CD4-positive, CD25-positive, alpha-beta regulatory T cell (primary cell): Measurements from ENCODE around the gene SRD5A1. TPM values are rescaled to one million over a fixed set of nuclear protein-coding genes. Genes with fewer than 3 reads are reported as not detected.

Source experiments
- ATAC-seq, 2 donors: fragments of 150-1000 bp; cut with Tn5 transposase; one replicate each; pipeline ENCODE4 v1.10.0; 2021; ENCODE audit warnings: low read depth in 2 of 2, moderate number of reproducible peaks in 2 of 2, moderate library complexity in 1 of 2
- DNase-seq, 3 donors: peaks; one replicate each; pipeline versions ENCODE4 v3.0.0 to v3.0.0-alpha.2; 2012 to 2022; ENCODE audit warnings: mixed read lengths in 1 of 3
- H3K27ac ChIP-seq: one replicate; pipeline ENCODE4 v1.7.0; 2013; ENCODE audit warnings: mild to moderate bottlenecking, low read length; ENCODE audit not compliant: insufficient read depth, poor library complexity, severe bottlenecking
- H3K27me3 ChIP-seq: one replicate; pipeline ENCODE4 v1.7.0; 2013; ENCODE audit warnings: low read length; ENCODE audit not compliant: control insufficient read depth, insufficient read depth
- H3K36me3 ChIP-seq: one replicate; pipeline ENCODE4 v1.7.0; 2013; ENCODE audit warnings: mild to moderate bottlenecking, low read length, moderate library complexity; ENCODE audit not compliant: control insufficient read depth, insufficient read depth
- H3K4me1 ChIP-seq: 2 replicates; pipeline ENCODE4 v1.7.0; 2013; ENCODE audit warnings: mild to moderate bottlenecking, low read length; ENCODE audit not compliant: insufficient read depth, control insufficient read depth, poor library complexity, severe bottlenecking
- H3K4me3 ChIP-seq: one replicate; pipeline ENCODE4 v1.7.0; 2013; ENCODE audit warnings: low read depth, mild to moderate bottlenecking, low read length, moderate library complexity
- H3K9me3 ChIP-seq, 2 experiments: 1 replicate in 1 of 2; 2 replicates in 1 of 2; pipeline ENCODE4 v1.7.0; 2013; ENCODE audit warnings: low read length in 2 of 2, mild to moderate bottlenecking in 1 of 2, moderate library complexity in 1 of 2; ENCODE audit not compliant: control insufficient read depth in 2 of 2
- H3K27ac Mint-ChIP-seq, 3 donors: one replicate each; pipeline ENCODE4 v1.8.0; 2020 to 2022; ENCODE audit warnings: mild to moderate bottlenecking in 3 of 3, mixed read lengths in 3 of 3, moderate library complexity in 2 of 3
- H3K27me3 Mint-ChIP-seq: one replicate; pipeline ENCODE4 v1.8.0; 2022; ENCODE audit warnings: mild to moderate bottlenecking, mixed read lengths
- H3K36me3 Mint-ChIP-seq: one replicate; pipeline ENCODE4 v1.8.0; 2020; ENCODE audit warnings: mixed read lengths
- H3K4me1 Mint-ChIP-seq, 4 donors: one replicate each; pipeline ENCODE4 v1.8.0; 2020 to 2022; ENCODE audit warnings: mixed read lengths in 4 of 4, mild to moderate bottlenecking in 1 of 4
- H3K4me3 Mint-ChIP-seq, 4 donors: one replicate each; pipeline ENCODE4 v1.8.0; 2020 to 2022; ENCODE audit warnings: mild to moderate bottlenecking in 4 of 4, mixed read lengths in 4 of 4, moderate library complexity in 3 of 4
- H3K9me3 Mint-ChIP-seq, 7 donors: one replicate each; pipeline ENCODE4 v1.8.0; 2020 to 2022; ENCODE audit warnings: mixed read lengths in 7 of 7, mild to moderate bottlenecking in 3 of 7, moderate library complexity in 2 of 7
- polyA plus RNA-seq, 4 donors: library from polyadenylated mRNA; unstranded; fragments of 300-500 nt; fragmentation: Illumina TruSeq; gene quantifications; one replicate each; pipeline ENCODE4 v1.2.3, GENCODE V29; 2021
- total RNA-seq: library from RNA; stranded (reverse); gene quantifications from one replicate; pipeline ENCODE4 v1.2.3, GENCODE V29; 2022

Gene SRD5A1
- total and polyA plus RNA-seq, 5 donors from 2014 or later: 5.3 to 9.5 (median 6.3) TPM

GRCh38 chr5:6715271-6715670 is 82.0 kb downstream of the SRD5A1 start:
- Histone ChIP-seq H3K27me3 (no peaks in the 10 kb centered on the region), H3K9me3 (no peaks in the 10 kb centered on the region), H3K36me3 (peaks cover 8% of the 10 kb centered on the region), H3K4me3 (peak overlapping the region; percentile 98), H3K27ac (peak overlapping the region; percentile 70), H3K4me1 (peaks cover 61% of the 10 kb centered on the region)
- Mint-ChIP-seq H3K27me3 (peaks cover 6% of the 10 kb centered on the region), H3K4me3 (peak overlapping the region; percentile 89 to 96 (median 93)), H3K27ac (peak overlapping the region; percentile 89 to 95 (median 90)), H3K4me1 (peaks cover 12 to 60% (median 45%) of the 10 kb centered on the region in 4 donors), H3K36me3 (peaks cover 12% of the 10 kb centered on the region), H3K9me3 (peaks cover 0 to 5% (median 0%) of the 10 kb centered on the region in 7 donors)
- DNase-seq (no peak), ATAC-seq (no peak)

DNA sequence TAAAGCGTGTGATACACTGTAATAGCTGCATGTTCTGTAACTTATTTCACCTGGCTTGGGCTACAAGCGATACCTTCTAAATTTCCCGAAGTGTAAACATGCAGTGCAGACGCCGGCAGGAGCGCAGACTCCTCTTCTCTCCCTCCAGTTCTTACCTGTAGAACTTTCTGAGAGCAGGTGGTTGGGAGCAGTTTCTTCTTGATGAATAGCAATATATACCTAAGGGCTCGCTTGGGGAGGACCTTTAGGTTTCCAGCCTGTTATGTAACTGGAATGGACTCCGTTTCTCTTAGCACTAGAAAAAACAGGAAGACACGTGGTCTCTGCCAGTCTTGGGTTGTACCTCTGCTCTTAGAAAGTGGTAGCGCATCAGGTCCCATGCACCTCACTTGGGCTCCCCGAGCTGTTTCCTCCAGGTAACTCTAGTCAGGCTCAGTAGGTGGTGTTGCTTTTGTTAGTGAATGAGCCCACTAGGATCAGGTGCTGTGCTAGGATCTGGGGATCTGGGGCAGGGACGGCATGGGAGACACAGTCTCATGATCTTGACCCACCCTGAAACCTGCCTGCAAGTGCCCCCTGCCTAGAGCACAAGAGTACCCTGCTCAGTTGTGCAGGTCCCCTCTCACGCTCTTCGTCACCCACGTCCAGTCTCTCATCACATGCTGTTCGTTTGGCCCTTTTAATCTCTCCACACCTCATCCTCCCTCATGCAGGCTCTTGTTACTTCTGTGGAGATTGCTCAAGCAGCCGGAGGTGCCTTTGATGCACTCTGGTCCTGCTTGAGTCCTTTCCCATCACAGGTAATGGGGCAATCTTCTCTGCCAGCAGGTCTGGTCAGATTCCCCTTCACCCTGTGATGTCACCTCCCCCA is 82.8 kb downstream of the SRD5A1 start:
- Histone ChIP-seq H3K9me3 (no peaks in the 10 kb centered on the region), H3K27ac (peak overlapping the region; percentile 70), H3K36me3 (peaks cover 8% of the 10 kb centered on the region), H3K4me1 (peaks cover 69% of the 10 kb centered on the region), H3K4me3 (peak overlapping the region; percentile 98), H3K27me3 (no peaks in the 10 kb centered on the region)
- Mint-ChIP-seq H3K4me1 (peaks cover 12 to 67% (median 49%) of the 10 kb centered on the region in 4 donors), H3K9me3 (peaks cover 0 to 3% (median 0%) of the 10 kb centered on the region in 7 donors), H3K36me3 (peaks cover 12% of the 10 kb centered on the region), H3K27ac (peak overlapping the region; percentile 89 to 95 (median 90)), H3K27me3 (peaks cover 6% of the 10 kb centered on the region), H3K4me3 (peak overlapping the region; percentile 89 to 96 (median 93))
- peak; percentile 14 to 85 (median 59) for DNase-seq
- peak; percentile 35 to 36 for ATAC-seq

DNA sequence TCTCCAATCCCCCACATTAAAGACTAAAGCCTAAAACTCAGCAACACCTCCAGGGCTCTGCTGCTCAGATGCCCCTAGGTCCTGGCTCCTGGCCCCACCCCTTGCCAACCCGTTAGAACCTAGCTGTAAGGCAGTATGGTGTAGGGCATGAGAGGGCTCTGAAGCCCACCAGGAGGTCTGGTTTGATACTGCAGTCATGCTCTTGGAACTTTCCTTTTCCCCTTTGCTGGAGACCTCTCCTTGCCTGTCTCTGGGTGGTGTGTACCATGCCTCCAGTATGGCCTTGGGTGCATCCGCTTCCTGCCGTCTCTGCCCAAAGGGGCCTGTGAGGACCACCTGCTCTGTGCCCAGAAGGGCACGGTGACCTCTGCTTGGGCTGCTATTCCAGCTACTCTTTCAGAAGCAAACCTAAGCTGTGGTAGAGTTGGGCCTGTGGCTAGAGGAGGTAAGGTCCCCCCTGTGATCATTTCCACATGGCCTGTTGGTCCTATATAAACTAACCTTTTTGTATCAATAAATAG is 83.4 kb downstream of the SRD5A1 start:
- Mint-ChIP-seq H3K4me1 (peaks cover 12 to 70% (median 55%) of the 10 kb centered on the region in 4 donors), H3K27me3 (peaks cover 6% of the 10 kb centered on the region), H3K9me3 (peaks cover 0 to 2% (median 0%) of the 10 kb centered on the region in 7 donors), H3K36me3 (peaks cover 12% of the 10 kb centered on the region), H3K4me3 (peak overlapping the region; percentile 89 to 96 (median 93)), H3K27ac (peak overlapping the region; percentile 89 to 95 (median 90))
- peaks cover 8% of the 10 kb centered on the region for H3K36me3 ChIP-seq
- H3K27ac ChIP-seq: peak overlapping the region; percentile 70
- DNase-seq (no peak), ATAC-seq (no peak)
- H3K9me3 ChIP-seq: no peaks in the 10 kb centered on the region
- peak overlapping the region; percentile 98 for H3K4me3 ChIP-seq
- no peaks in the 10 kb centered on the region for H3K27me3 ChIP-seq
- H3K4me1 ChIP-seq: peaks cover 76% of the 10 kb centered on the region

GRCh38 chr5:6717247-6717646 is 84.0 kb downstream of the SRD5A1 start:
- H3K9me3 ChIP-seq: no peaks in the 10 kb centered on the region
- peaks cover 8% of the 10 kb centered on the region for H3K36me3 ChIP-seq
- no peak overlapping the region for H3K27ac ChIP-seq
- DNase-seq: no peak
- H3K4me3 Mint-ChIP-seq: peak overlapping the region; percentile 80 to 93 (median 91)
- peak overlapping the region; percentile 98 for H3K4me3 ChIP-seq
- H3K4me1 Mint-ChIP-seq: peaks cover 12 to 71% (median 58%) of the 10 kb centered on the region in 4 donors
- peaks cover 76% of the 10 kb centered on the region for H3K4me1 ChIP-seq
- peaks cover 12% of the 10 kb centered on the region for H3K36me3 Mint-ChIP-seq
- H3K27ac Mint-ChIP-seq: peak overlapping the region in 2 of 3 donors; percentile 62 to 89
- H3K27me3 ChIP-seq: no peaks in the 10 kb centered on the region
- H3K27me3 Mint-ChIP-seq: peaks cover under 1% of the 10 kb centered on the region
- no peak for ATAC-seq
- H3K9me3 Mint-ChIP-seq: peaks cover 0 to 2% (median 0%) of the 10 kb centered on the region in 7 donors

GRCh38 chr5:6717687-6718086 is 84.4 kb downstream of the SRD5A1 start:
- H3K9me3 ChIP-seq: no peaks in the 10 kb centered on the region
- H3K36me3 ChIP-seq: peaks cover 8% of the 10 kb centered on the region
- peaks cover 0 to 2% (median 0%) of the 10 kb centered on the region in 7 donors for H3K9me3 Mint-ChIP-seq
- H3K4me3 Mint-ChIP-seq: peak overlapping the region; percentile 80 to 93 (median 91)
- H3K4me1 Mint-ChIP-seq: peaks cover 16 to 75% (median 61%) of the 10 kb centered on the region in 4 donors
- no peaks in the 10 kb centered on the region for H3K27me3 ChIP-seq
- H3K27me3 Mint-ChIP-seq: no peaks in the 10 kb centered on the region
- peaks cover 12% of the 10 kb centered on the region for H3K36me3 Mint-ChIP-seq
- DNase-seq (no peak), ATAC-seq (no peak)
- no peak overlapping the region for H3K27ac ChIP-seq
- H3K27ac Mint-ChIP-seq: peak overlapping the region; percentile 46 to 89 (median 78)
- H3K4me1 ChIP-seq: peaks cover 78% of the 10 kb centered on the region
- H3K4me3 ChIP-seq: peak overlapping the region; percentile 98

- Histone ChIP-seq H3K27me3 (no peaks in the 10 kb centered on the region), H3K4me3 (peak overlapping the region; percentile 43), H3K27ac (no peak overlapping the region), H3K36me3 (peaks cover 8% of the 10 kb centered on the region), H3K4me1 (peaks cover 83% of the 10 kb centered on the region), H3K9me3 (no peaks in the 10 kb centered on the region)
- Mint-ChIP-seq H3K36me3 (peaks cover 12% of the 10 kb centered on the region), H3K4me1 (peaks cover 17 to 79% (median 62%) of the 10 kb centered on the region in 4 donors), H3K27me3 (no peaks in the 10 kb centered on the region), H3K27ac (peak overlapping the region in 2 of 3 donors; percentile 78 to 81), H3K4me3 (peak overlapping the region; percentile 51 to 93 (median 86)), H3K9me3 (peaks cover 0 to 2% (median 0%) of the 10 kb centered on the region in 7 donors)
- ATAC-seq: no peak
- DNase-seq: no peak
Observed at GRCh38 chr5:6718161-6718681, 85.0 kb downstream of the SRD5A1 start.

DNA sequence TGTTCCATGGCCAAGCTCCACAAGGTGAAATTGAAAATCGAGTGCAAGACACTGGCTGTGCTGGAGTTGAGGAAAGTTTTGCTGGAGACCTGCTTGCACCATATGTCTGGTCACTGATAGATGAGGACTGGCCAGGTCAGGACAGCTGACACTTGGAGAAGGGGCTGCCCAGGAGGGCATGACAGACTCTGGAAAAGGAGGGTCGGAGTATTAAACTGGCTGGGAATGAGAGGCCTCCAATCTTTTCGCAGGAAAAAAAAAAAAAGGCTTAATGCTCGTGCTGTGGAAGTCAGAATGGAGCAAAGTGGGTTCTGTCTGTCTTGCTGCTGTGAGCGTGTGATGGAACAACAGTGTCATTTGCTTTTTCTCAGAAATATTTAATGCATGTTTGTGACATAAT is 85.5 kb downstream of the SRD5A1 start:
- H3K4me3 Mint-ChIP-seq: peak overlapping the region; percentile 51 to 93 (median 86)
- no peak for ATAC-seq
- Histone ChIP-seq H3K9me3 (no peaks in the 10 kb centered on the region), H3K4me1 (peaks cover 88% of the 10 kb centered on the region), H3K36me3 (peaks cover 11% of the 10 kb centered on the region), H3K27me3 (no peaks in the 10 kb centered on the region), H3K27ac (no peak overlapping the region), H3K4me3 (peak overlapping the region; percentile 43)
- peaks cover 16% of the 10 kb centered on the region for H3K36me3 Mint-ChIP-seq
- DNase-seq: no peak
- no peaks in the 10 kb centered on the region for H3K27me3 Mint-ChIP-seq
- H3K9me3 Mint-ChIP-seq: peaks cover 0 to 2% (median 0%) of the 10 kb centered on the region in 7 donors
- H3K4me1 Mint-ChIP-seq: peaks cover 19 to 84% (median 66%) of the 10 kb centered on the region in 4 donors
- H3K27ac Mint-ChIP-seq: peak overlapping the region in 2 of 3 donors; percentile 81 to 83
